HG02852 (cell line): ENCODE results near the gene SAMD11.

ENCODE experiments used
- ATAC-seq: cut with Tn5 transposase; IDR thresholded peaks from one replicate; pipeline ENCODE4 v1.9.1; 2021; ENCODE audit warnings: mild to moderate bottlenecking, moderate library complexity; ENCODE audit not compliant: unreplicated experiment

SAMD11 gene

GRCh38 chr1:992362-992761, 68.6 kb downstream of the SAMD11 start:
- no peak for ATAC-seq

- ATAC-seq = no peak
These were observed 69.8 kb downstream of the SAMD11 start for GRCh38 chr1:993379-993995.
